Activated CD4-positive, alpha-beta memory T cell treated with anti-CD3 and anti-CD28 coated beads for 36 hours (primary cell): ENCODE data around the gene WNT8B. TPM values are rescaled to one million over a fixed set of nuclear protein-coding genes. Genes with fewer than 3 reads are reported as not detected.

Experiments used
- CTCF ChIA-PET: fragments of 350-600 bp; sonication (Branson Sonifier 250); formaldehyde crosslinking; loops from one replicate; lab custom pipeline; 2021; ENCODE audit warnings: antibody characterized with exemption, inconsistent platforms; lab: Charles Lee
- POLR2A ChIA-PET: fragments of 350-600 bp; sonication (Branson Sonifier 250); formaldehyde crosslinking; loops from one replicate; lab custom pipeline; 2021; ENCODE audit warnings: antibody characterized with exemption; lab: Charles Lee
- DNase-seq: peaks from one replicate; pipeline ENCODE4 v3.0.0-alpha.2; 2020
- H3K27ac Mint-ChIP-seq: one replicate; pipeline ENCODE4 v1.8.0; 2021; ENCODE audit warnings: mixed read lengths
- H3K27me3 Mint-ChIP-seq: one replicate; pipeline ENCODE4 v1.8.0; 2021; ENCODE audit warnings: mixed read lengths
- H3K36me3 Mint-ChIP-seq: one replicate; pipeline ENCODE4 v1.8.0; 2021; ENCODE audit warnings: mixed read lengths
- H3K4me1 Mint-ChIP-seq: one replicate; pipeline ENCODE4 v1.8.0; 2021; ENCODE audit warnings: low read depth, mixed read lengths
- H3K4me3 Mint-ChIP-seq: one replicate; pipeline ENCODE4 v1.8.0; 2021; ENCODE audit warnings: mild to moderate bottlenecking, mixed read lengths
- H3K9me3 Mint-ChIP-seq: one replicate; pipeline ENCODE4 v1.8.0; 2021; ENCODE audit warnings: mixed read lengths
- intact Hi-C: fragments of 100-400 bp; cut with micrococcal nuclease; formaldehyde crosslinking; loops from one replicate; pipeline ENCODE4 v1.15.1; 2023
- total RNA-seq, 2 experiments: library from RNA; stranded (reverse); gene quantifications; one replicate each; pipeline ENCODE4 v1.2.3, GENCODE V29; 2021

WNT8B gene
- total RNA-seq, 2 experiments from 2014 or later = 0.36 to 0.46 TPM

- intact Hi-C loops = no loop called here
- POLR2A ChIA-PET = no interaction called here
- DNase-seq = no peak
- Mint-ChIP-seq H3K9me3 (no peaks in the 10 kb centered on the region), H3K27ac (no peak overlapping the region), H3K36me3 (peaks cover 24% of the 10 kb centered on the region), H3K4me3 (no peak overlapping the region), H3K4me1 (peaks cover 12% of the 10 kb centered on the region), H3K27me3 (peaks cover 8% of the 10 kb centered on the region)
- CTCF ChIA-PET = interaction anchor here (4.8 to 9.6 kb wide), 3 partner anchors 9 to 34 kb away, joined by 57 to 144 read pairs (median 141); partner anchors contain the start of gene SEC31B
Observed at GRCh38 chr10:100485366-100485765, 22.6 kb downstream of the WNT8B start.

- Mint-ChIP-seq H3K9me3 (no peaks in the 10 kb centered on the region), H3K27me3 (peaks cover 4% of the 10 kb centered on the region), H3K4me3 (no peak overlapping the region), H3K27ac (no peak overlapping the region), H3K4me1 (peaks cover 12% of the 10 kb centered on the region), H3K36me3 (peaks cover 28% of the 10 kb centered on the region)
- intact Hi-C loops = no loop called here
- ChIA-PET CTCF (interaction anchor here (4.8 to 9.6 kb wide), 3 partner anchors 8 to 34 kb away, joined by 57 to 144 read pairs (median 141); partner anchors contain the start of gene SEC31B), POLR2A (no interaction called here)
- no peak for DNase-seq
Observed at GRCh38 chr10:100485801-100486495, 23.1 kb downstream of the WNT8B start.

GRCh38 chr10:100487529-100487928 lies 24.7 kb downstream of the WNT8B start:
- Mint-ChIP-seq H3K27ac (no peak overlapping the region), H3K27me3 (no peaks in the 10 kb centered on the region), H3K9me3 (no peaks in the 10 kb centered on the region), H3K4me1 (peaks cover 6% of the 10 kb centered on the region), H3K36me3 (peaks cover 32% of the 10 kb centered on the region), H3K4me3 (no peak overlapping the region)
- DNase-seq = no peak
- POLR2A ChIA-PET = no interaction called here
- intact Hi-C loops = no loop called here
- CTCF ChIA-PET = interaction anchor here (1.0 to 9.6 kb wide), 3 partner anchors 21 to 54 kb away, joined by 3 to 144 read pairs (median 5); partner anchors contain the start of gene SEC31B

- Mint-ChIP-seq H3K4me1 (no peaks in the 10 kb centered on the region), H3K9me3 (no peaks in the 10 kb centered on the region), H3K36me3 (peaks cover 38% of the 10 kb centered on the region), H3K4me3 (no peak overlapping the region), H3K27ac (no peak overlapping the region), H3K27me3 (no peaks in the 10 kb centered on the region)
- CTCF ChIA-PET = interaction anchor here (1.1 to 9.6 kb wide), 2 partner anchors 19 to 30 kb away, joined by 5 to 144 read pairs; partner anchors contain the start of gene SEC31B
- no peak for DNase-seq
- POLR2A ChIA-PET = no interaction called here
- intact Hi-C loops = no loop called here
Observed at GRCh38 chr10:100489396-100489795, 26.6 kb downstream of the WNT8B start.

- Mint-ChIP-seq H3K9me3 (no peaks in the 10 kb centered on the region), H3K27ac (no peak overlapping the region), H3K4me3 (no peak overlapping the region), H3K4me1 (no peaks in the 10 kb centered on the region), H3K36me3 (peaks cover 40% of the 10 kb centered on the region), H3K27me3 (no peaks in the 10 kb centered on the region)
- no peak for DNase-seq
- ChIA-PET CTCF (interaction anchor here (1.4 kb wide), 1 partner anchor 8 kb away, joined by 8 read pairs; no protein-coding TSS in a partner anchor), POLR2A (no interaction called here)
- intact Hi-C loops = no loop called here
Observed at GRCh38 chr10:100490531-100490930, 27.7 kb downstream of the WNT8B start.

- Mint-ChIP-seq H3K9me3 (no peaks in the 10 kb centered on the region), H3K4me1 (peaks cover 2% of the 10 kb centered on the region), H3K36me3 (peaks cover 40% of the 10 kb centered on the region), H3K27ac (no peak overlapping the region), H3K4me3 (no peak overlapping the region), H3K27me3 (no peaks in the 10 kb centered on the region)
- CTCF ChIA-PET = interaction anchor here (1.2 to 5.3 kb wide), 4 partner anchors 13 to 159 kb away, joined by 4 to 57 read pairs (median 16); no protein-coding TSS in a partner anchor
- POLR2A ChIA-PET = interaction anchor here (0.7 kb wide), 1 partner anchor 9 kb away, joined by 3 read pairs; no protein-coding TSS in a partner anchor
- intact Hi-C loops = no loop called here
- no peak for DNase-seq
Observed at GRCh38 chr10:100496567-100496966, 33.8 kb downstream of the WNT8B start.

GRCh38 chr10:100498059-100498458 lies 35.2 kb downstream of the WNT8B start:
- ChIA-PET POLR2A (no interaction called here), CTCF (interaction anchor here (1.7 kb wide), 1 partner anchor 65 kb away, joined by 5 read pairs; no protein-coding TSS in a partner anchor)
- Mint-ChIP-seq H3K27me3 (no peaks in the 10 kb centered on the region), H3K9me3 (no peaks in the 10 kb centered on the region), H3K4me3 (no peak overlapping the region), H3K4me1 (peaks cover 2% of the 10 kb centered on the region), H3K36me3 (peaks cover 49% of the 10 kb centered on the region), H3K27ac (no peak overlapping the region)
- no peak for DNase-seq
- intact Hi-C loops = no loop called here

GRCh38 chr10:100501423-100501822 lies 38.6 kb downstream of the WNT8B start:
- Mint-ChIP-seq H3K9me3 (no peaks in the 10 kb centered on the region), H3K4me1 (peaks cover 9% of the 10 kb centered on the region), H3K27ac (no peak overlapping the region), H3K4me3 (no peak overlapping the region), H3K27me3 (no peaks in the 10 kb centered on the region), H3K36me3 (peaks cover 55% of the 10 kb centered on the region)
- CTCF ChIA-PET = interaction anchor here (2.4 kb wide), 1 partner anchor 19 kb away, joined by 9 read pairs; no protein-coding TSS in a partner anchor
- intact Hi-C loops = no loop called here
- no peak for DNase-seq
- POLR2A ChIA-PET = no interaction called here

- ChIA-PET CTCF (interaction anchor here (2.4 kb wide), 1 partner anchor 21 kb away, joined by 9 read pairs; no protein-coding TSS in a partner anchor), POLR2A (no interaction called here)
- no peak for DNase-seq
- no peaks in the 10 kb centered on the region for H3K27me3 Mint-ChIP-seq
- intact Hi-C loops = no loop called here
- no peaks in the 10 kb centered on the region for H3K9me3 Mint-ChIP-seq
- peaks cover 22% of the 10 kb centered on the region for H3K4me1 Mint-ChIP-seq
- no peak overlapping the region for H3K4me3 Mint-ChIP-seq
- peaks cover 65% of the 10 kb centered on the region for H3K36me3 Mint-ChIP-seq
- no peak overlapping the region for H3K27ac Mint-ChIP-seq
Observed at GRCh38 chr10:100502926-100503494, 40.2 kb downstream of the WNT8B start.

GRCh38 chr10:100504096-100504495 lies 41.3 kb downstream of the WNT8B start:
- POLR2A ChIA-PET = no interaction called here
- CTCF ChIA-PET = interaction anchor here (0.9 to 10.1 kb wide), 2 partner anchors 22 to 71 kb away, joined by 3 to 141 read pairs; no protein-coding TSS in a partner anchor
- H3K9me3 Mint-ChIP-seq = no peaks in the 10 kb centered on the region
- H3K4me1 Mint-ChIP-seq = peaks cover 33% of the 10 kb centered on the region
- intact Hi-C loops = no loop called here
- no peaks in the 10 kb centered on the region for H3K27me3 Mint-ChIP-seq
- peaks cover 66% of the 10 kb centered on the region for H3K36me3 Mint-ChIP-seq
- DNase-seq = no peak
- no peak overlapping the region for H3K27ac Mint-ChIP-seq
- H3K4me3 Mint-ChIP-seq = no peak overlapping the region

GRCh38 chr10:100505164-100505563 lies 42.4 kb downstream of the WNT8B start:
- no peak overlapping the region for H3K4me3 Mint-ChIP-seq
- H3K27ac Mint-ChIP-seq = no peak overlapping the region
- CTCF ChIA-PET = interaction anchor here (8.7 to 10.1 kb wide), 2 partner anchors 23 to 162 kb away, joined by 137 to 141 read pairs; partner anchors contain the start of gene SCD
- no peaks in the 10 kb centered on the region for H3K27me3 Mint-ChIP-seq
- H3K36me3 Mint-ChIP-seq = peaks cover 58% of the 10 kb centered on the region
- POLR2A ChIA-PET = no interaction called here
- peaks cover 43% of the 10 kb centered on the region for H3K4me1 Mint-ChIP-seq
- no peaks in the 10 kb centered on the region for H3K9me3 Mint-ChIP-seq
- intact Hi-C loops = no loop called here
- DNase-seq = no peak
